Stimulated activated CD4-positive, alpha-beta T cell treated with anti-CD3 and anti-CD28 coated beads, TNF-alpha, amount 100 ng/mL, for 1 hour (primary cell): ENCODE data around the gene VOPP1.
"Not testable (repeated sequence)": the region's sequence is repeated elsewhere in the genome, so short reads cannot be mapped to it uniquely, and the experiment has no call there.

Experiments used
- DNase-seq, 3 donors: peaks; one replicate each; pipeline ENCODE4 v3.0.0-alpha.2; 2020; ENCODE audit warnings: low read depth in 3 of 3, low spot score in 1 of 3

The VOPP1 gene

GRCh38 chr7:55490099-55490498 lies 82.2 kb downstream of the VOPP1 start:
- no peak for DNase-seq

- no peak for DNase-seq
Observed at GRCh38 chr7:55489552-55489951, 82.8 kb downstream of the VOPP1 start.

GRCh38 chr7:55488804-55489340 lies 83.4 kb downstream of the VOPP1 start:
- DNase-seq, result no peak

GRCh38 chr7:55488216-55488615 lies 84.1 kb downstream of the VOPP1 start:
- DNase-seq, result no peak

- DNase-seq, result no peak
Observed at GRCh38 chr7:55486991-55487390, 85.3 kb downstream of the VOPP1 start.

GRCh38 chr7:55486192-55486590 lies 86.1 kb downstream of the VOPP1 start:
- no peak for DNase-seq

GRCh38 chr7:55485501-55486191 lies 86.7 kb downstream of the VOPP1 start:
- DNase-seq, result no peak

GRCh38 chr7:55484834-55485233 lies 87.5 kb downstream of the VOPP1 start:
- no peak for DNase-seq

GRCh38 chr7:55484241-55484640 lies 88.1 kb downstream of the VOPP1 start:
- DNase-seq, result no peak

- DNase-seq, result no peak
Observed at GRCh38 chr7:55483046-55483445, 89.3 kb downstream of the VOPP1 start.

GRCh38 chr7:55481155-55481554 lies 91.1 kb downstream of the VOPP1 start:
- DNase-seq, result no peak

- no peak for DNase-seq
Observed at GRCh38 chr7:55478700-55479099, 93.6 kb downstream of the VOPP1 start.

GRCh38 chr7:55477781-55478374 lies 94.4 kb downstream of the VOPP1 start:
- no peak for DNase-seq

- no peak for DNase-seq
Observed at GRCh38 chr7:55476852-55477780, 95.2 kb downstream of the VOPP1 start.

GRCh38 chr7:55475855-55476803 lies 96.2 kb downstream of the VOPP1 start:
- DNase-seq, result no peak

GRCh38 chr7:55474944-55475854 lies 97.1 kb downstream of the VOPP1 start:
- no peak for DNase-seq

- no peak for DNase-seq
Observed at GRCh38 chr7:55473932-55474331, 98.4 kb downstream of the VOPP1 start.

GRCh38 chr7:55472928-55473725 lies 99.2 kb downstream of the VOPP1 start:
- no peak for DNase-seq

GRCh38 chr7:55472406-55472805 lies 99.9 kb downstream of the VOPP1 start:
- DNase-seq, result not testable (repeated sequence)
